ENCODE results near the gene AUNIP. TPM values are rescaled to one million over a fixed set of nuclear protein-coding genes. Genes with fewer than 3 reads are reported as not detected.

Gene AUNIP, protein sequence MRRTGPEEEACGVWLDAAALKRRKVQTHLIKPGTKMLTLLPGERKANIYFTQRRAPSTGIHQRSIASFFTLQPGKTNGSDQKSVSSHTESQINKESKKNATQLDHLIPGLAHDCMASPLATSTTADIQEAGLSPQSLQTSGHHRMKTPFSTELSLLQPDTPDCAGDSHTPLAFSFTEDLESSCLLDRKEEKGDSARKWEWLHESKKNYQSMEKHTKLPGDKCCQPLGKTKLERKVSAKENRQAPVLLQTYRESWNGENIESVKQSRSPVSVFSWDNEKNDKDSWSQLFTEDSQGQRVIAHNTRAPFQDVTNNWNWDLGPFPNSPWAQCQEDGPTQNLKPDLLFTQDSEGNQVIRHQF
- 1.4 and 3.2 TPM in 2 replicates for total RNA-seq

DNA sequence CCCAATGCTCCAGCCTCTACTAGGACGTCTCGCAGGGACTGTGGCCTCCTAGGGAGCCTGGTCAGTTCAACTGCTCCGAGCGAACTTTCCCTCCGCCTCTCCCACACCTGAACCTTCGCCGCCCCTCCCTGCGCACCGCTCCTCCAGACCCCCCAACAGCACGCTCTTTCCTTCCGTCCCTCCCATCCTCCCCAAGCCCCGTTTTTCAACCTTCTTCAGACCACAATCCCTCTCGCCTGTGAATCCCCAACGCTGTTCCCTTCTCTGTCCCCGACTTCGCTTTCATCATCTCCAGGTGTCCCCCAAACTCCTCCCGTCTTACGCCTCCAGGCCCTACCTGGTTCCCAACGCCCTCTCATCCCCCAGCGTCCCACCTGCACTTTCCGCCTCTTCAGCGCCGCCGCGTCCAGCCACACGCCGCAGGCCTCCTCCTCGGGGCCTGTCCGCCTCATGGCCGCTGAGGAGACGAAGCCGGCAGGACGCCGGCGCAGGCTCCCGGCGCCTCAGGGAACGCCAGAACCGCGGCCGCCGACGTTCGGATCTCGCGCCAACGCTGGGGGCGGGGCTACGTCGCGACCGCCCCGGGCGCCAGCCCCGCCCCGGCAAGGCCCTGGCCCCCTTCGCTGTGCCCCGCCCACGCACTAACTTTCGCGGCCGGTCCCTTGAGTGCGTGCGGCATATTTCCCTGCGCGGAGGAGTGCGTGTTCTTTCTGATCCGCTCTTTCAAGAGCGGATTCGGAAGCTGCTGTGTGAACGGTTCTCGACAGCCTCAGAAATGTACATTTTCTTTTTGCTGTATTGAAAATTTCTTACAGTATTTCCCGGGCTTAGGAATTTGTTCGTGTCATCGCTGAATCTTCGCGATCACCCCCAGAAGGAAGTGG is at the start of gene AUNIP:
Gene AUNIP (minus strand): TSS at position 552 of the 884 bp plus-strand sequence. CDS start 100 bp downstream, at position 452.
- peak; percentile 43 to 86 for DNase-seq (ENCODE audit: low read depth in 2 of 2)

DNA sequence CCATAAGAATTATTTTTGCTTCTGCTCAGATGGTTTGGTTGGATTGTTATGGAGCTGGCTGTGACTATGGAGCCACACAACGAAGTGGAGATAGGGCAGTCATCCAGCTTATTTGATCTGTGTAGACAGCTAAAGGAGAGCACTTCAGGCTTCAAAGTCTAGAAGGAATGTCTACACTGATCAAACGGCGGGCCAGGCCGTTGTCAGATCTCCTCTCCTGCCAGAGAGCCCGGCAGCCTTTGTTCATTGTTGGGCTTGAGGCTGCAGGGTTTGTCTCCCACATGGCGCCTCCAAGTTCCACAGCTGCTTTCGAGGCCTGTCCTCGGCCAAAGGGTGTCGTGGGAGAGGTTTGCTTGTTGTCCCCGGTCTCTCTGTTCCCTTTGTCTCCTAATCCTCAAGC is 49.8 kb upstream of the AUNIP start:
- DNase-seq (ENCODE audit: low read depth in 2 of 2), result no peak

DNA sequence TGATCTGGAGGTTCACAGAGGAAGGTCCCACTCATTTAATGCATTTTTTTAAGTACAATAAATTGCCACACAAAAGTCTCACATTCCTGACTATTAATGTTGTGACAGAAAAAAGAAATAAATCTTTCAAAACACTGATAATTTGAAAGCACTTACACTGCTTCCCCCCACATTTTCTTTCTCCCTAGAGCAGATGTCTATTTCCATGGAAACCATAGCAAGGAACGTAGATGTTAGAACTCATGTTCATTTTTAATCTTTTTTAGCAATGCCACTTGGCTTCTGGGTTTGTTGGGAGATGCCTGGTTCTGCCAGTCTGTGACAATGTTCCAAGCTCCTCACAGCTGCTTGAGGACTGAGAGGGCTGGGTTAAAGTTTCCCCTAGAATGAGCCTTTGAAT is 48.9 kb upstream of the AUNIP start:
- DNase-seq (ENCODE audit: low read depth in 2 of 2), result no peak

DNA sequence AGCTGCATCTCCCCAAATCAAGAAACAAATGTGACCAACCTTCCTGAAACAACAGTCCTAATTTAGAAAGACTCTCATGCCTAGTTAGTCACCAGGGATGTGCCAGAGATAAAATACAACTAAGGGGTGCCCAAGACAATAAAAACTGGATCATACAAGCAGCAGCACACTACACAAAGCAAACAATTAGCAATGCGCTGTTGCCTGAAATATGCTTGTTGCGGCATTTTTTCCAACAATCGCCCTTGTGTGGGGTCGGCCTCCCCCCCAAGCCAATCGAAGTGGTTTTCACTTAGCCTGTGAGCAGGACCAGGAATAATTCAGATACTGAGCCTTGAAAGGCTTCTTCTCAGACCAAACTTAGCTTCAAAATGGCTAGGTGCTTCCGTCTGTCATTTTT is 48.3 kb upstream of the AUNIP start:
- DNase-seq (ENCODE audit: low read depth in 2 of 2), result no peak

DNA sequence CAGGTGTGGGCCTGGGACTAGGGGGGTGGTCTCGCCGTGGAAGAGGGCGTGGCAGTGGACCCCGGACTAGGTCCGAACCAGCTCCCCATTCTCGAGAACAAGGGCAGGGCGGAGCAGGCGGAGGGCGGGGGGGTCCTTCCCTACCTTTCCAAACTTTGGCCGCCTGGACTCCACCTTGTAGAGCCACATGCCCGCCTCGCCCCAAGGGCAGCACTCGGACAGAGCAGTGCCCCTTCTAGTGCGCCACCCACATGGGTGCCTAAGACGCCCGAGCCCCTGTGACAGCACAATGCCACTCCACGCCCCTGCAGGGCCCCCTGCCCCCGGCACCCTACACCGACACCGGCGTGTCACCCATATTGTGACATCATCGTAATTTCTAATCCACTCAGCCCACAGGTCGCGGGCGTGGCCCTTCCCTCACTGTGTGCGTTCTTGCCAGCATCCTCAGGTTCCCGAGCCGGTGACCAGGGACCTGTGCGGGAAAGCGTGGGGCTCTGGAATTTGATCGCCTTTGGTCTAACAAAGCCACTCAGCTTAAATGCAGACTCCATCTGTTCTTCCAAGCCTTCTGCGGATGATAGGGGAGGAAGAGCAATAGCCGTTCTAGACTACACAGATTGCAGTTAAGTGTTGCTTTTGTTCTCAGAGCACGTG is 47.5 kb upstream of the AUNIP start:
- no peak for DNase-seq (ENCODE audit: low read depth in 2 of 2)

DNA sequence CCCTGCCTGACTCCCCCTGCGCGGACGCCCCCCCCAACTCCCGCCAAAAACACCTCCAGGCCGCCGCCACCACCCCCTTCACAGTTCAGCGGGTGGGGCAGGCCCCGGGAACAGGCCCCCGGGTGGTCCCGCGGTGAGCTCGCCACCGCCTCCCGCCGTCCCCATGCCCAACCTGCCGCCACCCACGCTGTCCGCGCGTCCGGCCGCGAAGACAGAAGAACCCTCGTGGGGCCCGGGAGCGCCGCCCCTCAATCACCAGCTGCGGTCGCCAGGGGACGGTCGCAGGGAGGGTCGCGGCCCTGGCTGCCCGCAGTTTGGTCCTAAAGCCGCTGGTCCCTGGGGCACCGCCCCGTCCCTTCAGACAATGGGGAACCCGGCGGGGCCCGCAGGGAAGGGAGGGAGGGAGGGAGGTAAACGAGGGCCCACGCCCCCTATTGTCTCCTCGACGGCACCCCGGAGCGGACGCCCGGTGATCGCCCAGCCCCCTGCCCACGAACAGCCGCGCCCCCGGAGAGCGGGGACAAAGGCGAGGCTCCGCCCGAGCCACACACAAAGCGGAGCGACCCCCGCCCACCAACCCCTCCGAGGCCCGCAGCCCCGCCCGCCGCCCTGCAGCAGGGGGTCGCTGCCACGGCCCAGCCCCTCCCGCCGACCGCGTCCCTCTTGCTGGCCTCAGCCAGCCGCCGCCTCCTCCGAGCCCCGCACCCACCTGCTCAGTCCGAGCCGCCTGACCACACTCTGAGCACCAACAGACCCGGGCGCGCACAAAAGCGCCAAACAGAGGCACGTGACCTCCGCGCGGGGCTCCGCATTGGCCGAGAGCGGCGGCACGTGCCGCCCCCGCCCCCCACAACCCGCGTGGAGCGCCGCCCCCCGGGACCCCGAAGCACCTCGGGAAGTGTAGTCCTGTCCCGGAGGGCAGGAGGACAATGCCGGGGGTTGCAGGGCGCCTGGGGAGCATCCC is 46.7 kb upstream of the AUNIP start, which contains the start of gene STMN1:
Gene STMN1 (minus strand): TSS at position 740 of the 964 bp plus-strand sequence. CDS start 1,743 bp downstream, outside the sequence.
- DNase-seq (ENCODE audit: low read depth in 2 of 2), result peak; percentile 81 to 93

DNA sequence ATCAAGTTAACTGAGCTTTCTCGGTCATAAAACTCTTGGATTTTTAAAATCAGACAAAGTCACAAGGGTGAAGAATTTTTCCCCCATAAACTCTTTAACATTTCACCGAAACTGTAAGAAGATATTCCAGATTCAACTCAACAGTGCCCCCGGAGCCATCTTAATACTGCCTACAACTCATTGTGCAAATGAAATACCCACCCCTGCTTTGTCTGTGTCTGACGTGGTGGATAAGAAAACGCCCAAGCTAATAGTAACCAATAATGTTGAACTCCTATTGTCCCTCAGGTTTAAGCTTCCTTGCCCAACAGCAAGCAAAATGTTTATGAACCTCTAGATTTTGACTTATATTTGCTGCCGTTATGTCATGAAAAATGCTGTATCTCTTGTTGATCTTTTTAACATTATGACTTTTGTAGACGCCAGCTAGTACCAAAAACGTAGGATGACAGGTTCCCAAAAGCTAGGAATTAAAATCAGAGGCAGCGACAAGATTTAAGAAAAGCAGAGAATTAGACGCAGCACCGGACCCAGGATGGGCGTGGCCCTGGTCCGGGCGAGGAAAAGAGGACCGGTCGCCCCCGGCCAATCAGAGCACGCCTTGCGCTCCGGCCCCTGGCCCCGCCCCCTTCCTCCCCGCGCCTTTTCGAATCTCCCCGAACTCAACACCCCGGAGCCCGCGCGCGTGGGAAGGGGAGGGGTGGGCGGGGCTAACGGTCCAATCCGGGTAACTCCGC is 45.9 kb upstream of the AUNIP start:
- DNase-seq (ENCODE audit: low read depth in 2 of 2), result peak; percentile 68 to 92

DNA sequence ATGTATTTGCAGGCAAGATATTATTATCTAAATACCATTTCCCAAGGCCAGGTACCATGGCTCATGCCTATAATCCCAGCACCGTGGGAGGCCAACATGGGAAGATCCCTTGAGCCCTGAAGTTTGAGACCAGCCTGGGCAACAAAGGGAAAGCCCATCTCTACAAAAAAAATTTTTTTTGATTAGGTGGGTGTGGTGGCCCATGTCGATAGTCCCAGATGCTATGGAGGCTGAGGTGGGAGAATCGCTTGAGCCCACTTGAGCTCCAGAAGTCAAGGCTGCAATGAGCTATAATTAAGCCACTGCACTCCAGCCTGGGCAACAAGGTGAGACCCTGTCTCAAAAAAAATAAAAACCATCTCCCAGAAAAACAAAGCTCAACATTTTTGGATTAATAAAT is 44.7 kb upstream of the AUNIP start:
- no peak for DNase-seq (ENCODE audit: low read depth in 2 of 2)

DNA sequence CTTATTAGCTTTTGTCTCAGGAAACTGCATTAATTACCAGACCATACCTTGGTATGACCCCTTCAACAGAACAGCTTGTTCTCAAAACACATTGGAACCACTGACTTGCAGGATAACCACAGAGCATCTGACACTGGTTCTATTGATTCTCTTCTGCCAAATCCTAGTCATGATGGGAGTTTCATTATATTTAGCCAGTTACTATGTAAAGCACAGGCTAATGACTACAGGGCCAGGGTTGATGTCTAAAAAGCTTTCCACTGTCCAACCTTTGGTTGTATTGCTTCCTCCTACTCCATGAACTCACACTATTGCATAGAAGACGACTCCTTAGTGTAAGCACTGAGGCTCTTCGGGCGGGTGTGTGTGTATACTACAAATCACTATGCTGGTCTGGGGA is 43.2 kb upstream of the AUNIP start:
- no peak for DNase-seq (ENCODE audit: low read depth in 2 of 2)

DNA sequence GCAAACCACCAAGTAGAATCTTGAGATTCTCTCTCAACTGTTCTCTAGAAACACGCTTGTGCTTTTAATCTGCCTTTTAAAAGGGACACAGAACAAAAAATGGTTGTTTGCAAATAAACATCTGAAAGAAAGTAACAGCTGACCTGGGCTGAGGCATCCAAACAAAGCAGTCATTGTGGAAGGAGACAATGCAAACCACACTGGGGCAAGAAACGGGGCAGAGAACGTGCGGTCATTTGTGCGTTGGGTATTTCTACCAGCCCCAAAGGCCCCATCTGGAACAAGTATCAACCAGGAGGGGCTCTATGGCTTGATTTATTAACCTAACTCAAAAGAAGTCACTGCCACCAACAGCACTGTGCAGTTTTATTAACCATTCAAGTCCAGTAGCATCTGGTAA is 41.0 kb upstream of the AUNIP start:
- no peak for DNase-seq (ENCODE audit: low read depth in 2 of 2)

DNA sequence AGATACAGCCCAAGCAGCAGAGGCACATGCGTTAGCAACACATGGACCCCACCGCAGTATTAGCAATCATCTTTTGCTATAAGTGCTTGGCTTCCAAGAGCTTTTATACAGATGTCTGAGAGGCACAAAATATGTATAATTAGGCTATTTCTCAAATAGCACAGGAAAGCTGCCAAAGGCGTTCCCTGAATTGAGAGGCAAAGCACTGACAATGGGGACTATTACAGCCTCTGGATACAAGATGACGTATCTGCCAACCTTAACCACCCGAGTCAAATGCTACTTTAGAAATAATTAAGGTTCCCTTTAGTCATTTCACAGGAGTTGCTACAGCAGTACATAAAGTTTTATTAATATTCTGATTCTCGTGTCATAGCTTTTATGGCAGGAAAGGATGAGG is 40.5 kb upstream of the AUNIP start:
- DNase-seq (ENCODE audit: low read depth in 2 of 2), result no peak

DNA sequence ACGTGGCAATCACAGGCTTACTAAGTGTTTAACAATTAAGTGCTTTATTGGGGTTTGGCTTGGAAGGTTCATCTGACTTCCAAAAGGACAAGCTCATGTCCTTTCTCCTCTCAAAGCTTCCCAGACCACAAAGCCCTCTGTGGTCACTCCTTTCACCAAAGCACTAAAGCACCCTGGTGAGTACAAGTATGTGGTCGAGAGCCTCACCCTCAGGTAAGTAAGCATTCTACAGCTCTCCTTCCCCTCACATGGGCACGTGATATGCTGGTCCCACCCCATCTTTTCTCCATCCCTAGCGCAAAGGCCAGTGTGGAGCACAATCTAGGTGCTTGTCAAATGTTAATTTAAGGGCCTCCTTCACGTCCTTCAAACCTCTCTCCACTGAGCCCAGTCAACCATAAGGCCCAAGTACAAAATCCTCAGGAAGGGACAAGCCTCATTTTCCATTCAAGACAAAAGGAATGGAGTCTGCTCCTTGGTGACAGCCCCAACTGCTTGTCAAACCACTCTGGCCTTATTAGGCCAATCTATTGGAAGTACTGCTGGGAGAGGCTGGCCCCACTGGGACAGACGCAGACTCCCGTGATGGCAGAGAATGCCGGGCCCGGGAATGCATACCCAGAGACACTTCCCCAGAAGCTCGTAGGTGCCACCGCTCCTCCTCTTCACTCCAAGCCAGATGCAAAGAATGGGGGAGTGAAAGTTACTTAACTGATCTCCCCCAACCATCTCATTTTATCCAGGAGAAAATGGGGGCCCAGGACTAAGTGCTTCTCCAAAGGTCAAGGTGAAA is 39.2 kb upstream of the AUNIP start:
- no peak for DNase-seq (ENCODE audit: low read depth in 2 of 2)

DNA sequence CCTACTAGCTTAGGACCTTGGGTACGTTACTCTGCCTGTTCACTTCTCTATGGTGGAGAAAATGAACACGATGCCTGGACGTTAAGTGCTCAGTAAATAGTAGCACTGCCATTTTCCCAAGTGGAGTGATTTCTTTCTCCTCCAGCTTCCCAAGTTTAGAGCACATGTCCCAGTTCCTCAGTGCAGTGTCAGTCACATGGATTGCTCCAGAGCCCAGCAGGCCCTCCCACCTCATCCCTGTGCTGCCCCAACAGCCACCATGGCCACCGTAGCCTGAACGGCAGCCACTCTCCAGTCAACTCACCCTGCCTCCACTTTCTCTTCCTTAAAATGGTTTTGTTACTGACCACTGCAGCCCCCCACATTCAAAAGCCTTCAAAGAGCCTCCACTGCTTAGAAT is 38.5 kb upstream of the AUNIP start:
- no peak for DNase-seq (ENCODE audit: low read depth in 2 of 2)

DNA sequence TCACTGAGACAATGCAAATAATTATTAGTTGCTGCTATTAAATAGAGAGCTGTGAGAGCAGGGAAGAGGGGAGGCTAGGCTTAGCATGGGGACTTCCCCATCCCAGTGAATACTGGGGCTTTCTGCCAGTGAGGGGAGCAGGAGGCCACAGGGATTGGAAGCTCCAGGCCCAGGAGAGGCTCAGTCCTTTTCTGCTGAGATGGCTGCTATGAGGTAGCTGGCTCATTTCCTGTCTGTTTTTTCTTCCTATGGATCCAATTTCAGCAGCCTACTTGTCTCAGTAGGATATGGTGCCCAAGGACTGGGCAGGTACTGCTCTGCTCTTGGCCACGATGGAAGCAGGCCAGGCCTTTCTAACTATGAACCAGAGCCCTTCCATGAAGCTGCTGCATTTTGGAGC is 37.0 kb upstream of the AUNIP start:
- DNase-seq (ENCODE audit: low read depth in 2 of 2), result peak in 1 of 2 donors; percentile 56

DNA sequence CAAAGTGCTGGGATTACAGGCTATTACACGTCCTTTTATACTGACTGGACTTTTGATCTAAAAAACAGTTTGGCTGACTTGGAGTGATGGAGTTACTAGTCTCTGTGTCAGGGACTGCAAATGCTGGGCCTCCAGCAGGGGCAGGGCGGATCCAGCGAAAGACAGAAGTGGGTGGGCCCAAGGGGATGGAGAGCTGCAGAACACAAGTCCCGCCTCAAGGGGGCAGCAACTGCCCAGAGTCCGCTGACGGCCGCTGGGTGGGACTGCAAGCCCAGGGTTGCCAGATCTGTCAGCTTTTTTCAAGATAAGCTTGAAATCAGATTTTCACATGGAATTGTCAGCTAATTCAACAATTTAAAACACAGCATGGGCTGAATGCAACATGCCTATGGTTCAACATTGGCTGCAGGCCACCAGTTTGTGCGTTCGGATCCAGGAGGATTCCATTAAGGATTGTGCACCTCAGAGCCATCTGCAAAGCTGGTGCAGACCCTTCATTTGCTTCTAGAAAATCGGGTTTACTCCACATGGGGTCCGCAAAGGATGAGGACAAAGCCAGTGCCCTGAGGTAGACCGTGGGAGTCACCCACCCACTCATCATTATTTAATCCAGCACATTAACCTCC is 36.2 kb upstream of the AUNIP start:
- DNase-seq (ENCODE audit: low read depth in 2 of 2), result peak; percentile 86 to 92

DNA sequence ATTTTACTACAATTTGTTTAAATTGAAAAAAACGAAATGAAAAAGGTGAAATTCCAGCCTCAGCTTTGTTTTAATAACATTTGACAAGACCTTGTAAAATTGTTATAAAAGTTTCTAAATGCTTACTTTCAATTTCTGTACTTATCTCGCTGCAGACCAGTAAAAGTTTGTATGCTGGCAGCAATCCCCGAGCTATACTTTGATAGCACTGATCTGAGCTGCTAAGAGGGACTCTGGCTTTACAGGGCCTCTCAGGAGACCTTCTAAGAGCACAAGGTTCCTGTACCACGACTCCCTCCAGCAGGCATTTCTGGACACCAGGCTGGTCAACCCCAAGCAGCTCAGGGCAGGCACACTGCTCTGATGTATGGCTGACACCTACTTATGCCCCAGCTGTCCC is 33.9 kb upstream of the AUNIP start:
- DNase-seq (ENCODE audit: low read depth in 2 of 2), result no peak

DNA sequence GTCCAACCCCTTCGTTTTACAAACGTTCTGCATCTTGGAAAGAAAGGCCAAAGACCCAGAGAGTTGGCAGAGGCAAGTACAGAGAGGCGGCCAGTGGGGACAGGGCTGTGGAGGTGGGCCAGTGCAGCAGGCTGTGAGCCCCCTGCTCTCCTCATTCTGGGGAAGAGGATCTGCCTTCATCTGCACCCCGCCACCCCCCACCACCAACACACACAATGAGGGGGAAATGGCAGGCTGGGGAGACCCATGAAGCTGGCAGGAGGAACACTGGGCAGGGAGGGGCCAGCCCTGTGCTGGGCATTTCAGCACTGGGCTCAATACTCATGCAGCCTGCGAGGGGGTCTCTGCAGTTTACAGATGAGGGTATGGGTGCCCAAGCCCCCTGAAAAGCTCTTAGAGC is 32.3 kb upstream of the AUNIP start:
- DNase-seq (ENCODE audit: low read depth in 2 of 2), result no peak

DNA sequence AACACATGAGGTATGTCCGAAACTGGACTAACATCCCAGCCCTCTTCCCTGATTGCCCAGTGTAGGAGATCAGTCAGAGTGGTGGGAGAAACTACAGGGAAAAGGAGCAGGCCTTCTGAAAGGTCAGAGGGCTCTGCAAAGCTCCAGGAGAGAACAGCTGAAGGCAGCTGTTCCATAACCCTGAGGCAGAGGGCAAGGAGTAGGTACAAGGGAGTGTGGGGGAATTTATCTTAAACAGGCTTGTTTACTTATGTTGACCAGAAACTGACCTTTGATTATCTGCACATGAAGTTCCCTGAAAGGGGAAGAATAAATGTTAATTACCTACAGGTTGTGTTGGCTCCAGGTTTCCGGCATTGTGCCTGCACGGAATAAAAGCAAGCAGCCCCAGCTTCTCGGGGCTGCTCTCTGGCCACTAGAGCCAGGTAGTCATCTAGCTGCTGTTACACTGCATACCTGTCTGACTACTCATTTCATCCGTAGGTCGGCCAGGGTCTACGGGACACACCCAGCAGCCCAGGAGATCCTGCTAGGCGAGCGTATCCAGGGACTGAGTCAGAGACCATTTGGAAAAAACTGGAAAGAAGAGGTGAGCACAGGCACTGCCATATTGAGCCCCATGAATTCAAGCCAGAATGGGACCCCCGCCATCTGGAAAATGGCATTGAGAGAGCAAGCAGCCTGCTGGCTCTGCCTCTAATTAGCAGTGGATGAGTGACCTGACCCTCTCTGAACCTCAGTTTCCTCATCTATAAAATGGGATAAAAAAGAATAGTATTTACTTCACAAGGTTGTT is 31.2 kb upstream of the AUNIP start:
- DNase-seq (ENCODE audit: low read depth in 2 of 2), result no peak

Measured in dermis microvascular lymphatic vessel endothelial cell (primary cell).